NCI-H2171 (cell line): Measurements from ENCODE around the gene PBRM1.

Source experiments
- DNase-seq: peaks from one replicate; lab custom pipeline; 2025; lab: John Stamatoyannopoulos, UW

The PBRM1 gene

GRCh38 chr3:52574056-52574965 is 111.4 kb downstream of the PBRM1 start:
- DNase-seq, result no peak

GRCh38 chr3:52572221-52572620 is 113.5 kb downstream of the PBRM1 start:
- DNase-seq, result no peak

- no peak for DNase-seq
Observed at GRCh38 chr3:52570076-52570475, 115.6 kb downstream of the PBRM1 start.

- DNase-seq, result no peak
Observed at GRCh38 chr3:52568069-52568468, 117.6 kb downstream of the PBRM1 start.

- DNase-seq, result no peak
Observed at GRCh38 chr3:52563984-52564383, 121.7 kb downstream of the PBRM1 start.

GRCh38 chr3:52561028-52561747 is 124.5 kb downstream of the PBRM1 start:
- no peak for DNase-seq

GRCh38 chr3:52558436-52558835 is 127.3 kb downstream of the PBRM1 start:
- DNase-seq, result no peak

- DNase-seq, result no peak
Observed at GRCh38 chr3:52557011-52557960, 128.4 kb downstream of the PBRM1 start.

- no peak for DNase-seq
Observed at GRCh38 chr3:52555056-52555455, 130.7 kb downstream of the PBRM1 start.

GRCh38 chr3:52554026-52554755 is 131.5 kb downstream of the PBRM1 start:
- DNase-seq, result no peak

- DNase-seq, result no peak
Observed at GRCh38 chr3:52552089-52552488, 133.6 kb downstream of the PBRM1 start.

GRCh38 chr3:52551118-52551517 is 134.6 kb downstream of the PBRM1 start:
- DNase-seq, result no peak

GRCh38 chr3:52547143-52547542 is 138.6 kb downstream of the PBRM1 start:
- no peak for DNase-seq

GRCh38 chr3:52546111-52546901 is 139.4 kb downstream of the PBRM1 start:
- no peak for DNase-seq

- DNase-seq, result no peak
Observed at GRCh38 chr3:52544937-52545336, 140.8 kb downstream of the PBRM1 start.

- DNase-seq, result no peak
Observed at GRCh38 chr3:52541050-52541449, 144.7 kb downstream of the PBRM1 start.

GRCh38 chr3:52539010-52539653 is 146.6 kb downstream of the PBRM1 start:
- no peak for DNase-seq

- DNase-seq, result no peak
Observed at GRCh38 chr3:52537726-52538421, 147.8 kb downstream of the PBRM1 start.

GRCh38 chr3:52537165-52537620 is 148.5 kb downstream of the PBRM1 start:
- DNase-seq, result no peak
